H1 (cell line): ENCODE results near the gene ADGRB2. TPM values are rescaled to one million over a fixed set of nuclear protein-coding genes. Genes with fewer than 3 reads are reported as not detected.

ENCODE experiments used
- CTCF ChIA-PET: fragments of 300-600 bp; sonication (Branson Sonifier 250); formaldehyde crosslinking; loops from one replicate; lab custom pipeline; 2021; ENCODE audit not compliant: partially characterized antibody; lab: Charles Lee
- POLR2A ChIA-PET: fragments of 300-600 bp; sonication (Branson Sonifier 250); formaldehyde crosslinking; loops from one replicate; lab custom pipeline; 2021; ENCODE audit warnings: inconsistent platforms; ENCODE audit not compliant: partially characterized antibody; lab: Charles Lee
- DNase-seq, 2 experiments: peaks; one replicate each; pipeline versions ENCODE4 v3.0.0 to v3.0.0-alpha.2; 2010 to 2022; ENCODE audit warnings: low spot score in 2 of 2, low read depth in 1 of 2, mixed read lengths in 1 of 2
- FAIRE-seq: peaks from 2 replicates; lab custom pipeline; 2011; peaks lifted over from hg19 to GRCh38; lab: Jason Lieb, UNC
- H2AFZ ChIP-seq: 2 replicates; pipeline ENCODE4 v1.8.1; 2012; ENCODE audit warnings: low read length, inconsistent platforms
- H2AK5ac ChIP-seq: 2 replicates; pipeline ENCODE4 v1.6.1; 2013; ENCODE audit warnings: low read depth, low read length
- H2BK120ac ChIP-seq: replicated peaks from 2 replicates; pipeline ENCODE3; 2013; ENCODE audit warnings: low read depth, low read length, inconsistent platforms
- H2BK12ac ChIP-seq: 2 replicates; pipeline ENCODE4 v1.6.1; 2013; ENCODE audit warnings: low read depth, low read length
- H2BK15ac ChIP-seq: 2 replicates; pipeline ENCODE4 v1.6.1; 2013; ENCODE audit warnings: low read length
- H2BK20ac ChIP-seq: 2 replicates; pipeline ENCODE4 v1.6.1; 2013; ENCODE audit warnings: low read length
- H2BK5ac ChIP-seq: 2 replicates; pipeline ENCODE4 v1.6.1; 2013; ENCODE audit warnings: low read depth, low read length
- H3K14ac ChIP-seq: 2 replicates; pipeline ENCODE4 v1.6.1; 2013; ENCODE audit warnings: inconsistent platforms; ENCODE audit not compliant: insufficient read length
- H3K18ac ChIP-seq: 2 replicates; pipeline ENCODE4 v1.6.1; 2013; ENCODE audit warnings: low read length; ENCODE audit errors: extremely low read depth
- H3K23ac ChIP-seq: 2 replicates; pipeline ENCODE4 v1.6.1; 2013; ENCODE audit warnings: inconsistent platforms; ENCODE audit not compliant: insufficient read length
- H3K23me2 ChIP-seq: 2 replicates; pipeline ENCODE4 v1.6.1; 2013; ENCODE audit warnings: low read depth, low read length
- H3K27ac ChIP-seq: 2 replicates; pipeline ENCODE4 v1.6.1; 2011; ENCODE audit warnings: low read depth, low read length, inconsistent platforms
- H3K27me3 ChIP-seq, 4 experiments: replicated peaks in 1 of 4; 1 replicate in 1 of 4; 2 replicates in 3 of 4; pipeline versions ENCODE4 v1.6.1 to v1.8.1; 2011 to 2013; ENCODE audit warnings: low read length in 3 of 4, mild to moderate bottlenecking in 3 of 4, inconsistent platforms in 2 of 4, mixed read lengths in 2 of 4, moderate library complexity in 1 of 4; ENCODE audit not compliant: control insufficient read depth in 3 of 4, insufficient read depth in 3 of 4; ENCODE audit errors: extremely low read depth in 1 of 4
- H3K36me3 ChIP-seq, 4 experiments: 2 replicates each; pipeline versions ENCODE4 v1.6.1 to v1.8.1; 2011 to 2013; ENCODE audit warnings: mild to moderate bottlenecking in 4 of 4, low read length in 3 of 4, moderate library complexity in 2 of 4, control low read depth in 1 of 4, inconsistent platforms in 1 of 4; ENCODE audit not compliant: insufficient read depth in 4 of 4, control insufficient read depth in 2 of 4
- H3K4ac ChIP-seq: replicated peaks from 2 replicates; pipeline ENCODE3; 2013; ENCODE audit warnings: low read length, low read depth, mixed read lengths, inconsistent platforms; ENCODE audit not compliant: insufficient read length
- H3K4me1 ChIP-seq, 4 experiments: replicated peaks in 1 of 4; 1 replicate in 1 of 4; 2 replicates in 3 of 4; pipeline versions ENCODE4 v1.6.1 to v1.8.1; 2011 to 2013; ENCODE audit warnings: low read length in 3 of 4, inconsistent platforms in 2 of 4, mixed read lengths in 1 of 4; ENCODE audit not compliant: insufficient read depth in 4 of 4, control insufficient read depth in 3 of 4
- H3K4me2 ChIP-seq, 2 experiments: 2 replicates each; pipeline versions ENCODE4 v1.6.1 to v1.8.1; 2011 to 2013; ENCODE audit warnings: low read depth in 2 of 2, low read length in 2 of 2, control low read depth in 1 of 2, inconsistent platforms in 1 of 2, mild to moderate bottlenecking in 1 of 2; ENCODE audit not compliant: insufficient read depth in 1 of 2
- H3K4me3 ChIP-seq, 4 experiments: fragments of 200-600, 300-600 bp in 1 of 4; sonication (generic), shearing (Covaris generic), sonication (Bioruptor Twin) in 1 of 4; 2 replicates each; pipeline versions ENCODE4 v1.5.1 to v1.8.1; 2011 to 2016; ENCODE audit warnings: low read length in 4 of 4, low read depth in 3 of 4, control low read depth in 2 of 4, inconsistent platforms in 2 of 4, mild to moderate bottlenecking in 2 of 4, mixed read lengths in 1 of 4, moderate library complexity in 1 of 4; ENCODE audit not compliant: insufficient read depth in 2 of 4; ENCODE audit errors: extremely low read depth in 1 of 4
- H3K56ac ChIP-seq: replicated peaks from 2 replicates; pipeline ENCODE3; 2013; ENCODE audit warnings: low read depth, mild to moderate bottlenecking, mixed read lengths, low read length, inconsistent platforms; ENCODE audit not compliant: insufficient read length
- H3K79me1 ChIP-seq: 2 replicates; pipeline ENCODE4 v1.6.1; 2013; ENCODE audit warnings: low read depth, low read length, control low read depth
- H3K79me2 ChIP-seq, 2 experiments: 2 replicates each; pipeline versions ENCODE4 v1.6.1 to v1.8.1; 2012 to 2013; ENCODE audit warnings: low read length in 2 of 2, mild to moderate bottlenecking in 2 of 2, inconsistent platforms in 1 of 2; ENCODE audit not compliant: insufficient read depth in 2 of 2, control insufficient read depth in 1 of 2
- H3K9ac ChIP-seq, 4 experiments: replicated peaks in 1 of 4; 1 replicate in 1 of 4; 2 replicates in 3 of 4; pipeline versions ENCODE4 v1.6.1 to v1.8.1; 2011 to 2013; ENCODE audit warnings: low read depth in 3 of 4, low read length in 3 of 4, control low read depth in 2 of 4, mild to moderate bottlenecking in 2 of 4, moderate library complexity in 2 of 4, inconsistent platforms in 1 of 4; ENCODE audit errors: extremely low read depth in 1 of 4
- H3K9me3 ChIP-seq, 2 experiments: 2 replicates each; pipeline versions ENCODE4 v1.6.1 to v1.8.1; 2012 to 2013; ENCODE audit warnings: mild to moderate bottlenecking in 2 of 2, moderate library complexity in 2 of 2, control low read depth in 1 of 2, inconsistent platforms in 1 of 2, low read depth in 1 of 2, low read length in 1 of 2, mixed read lengths in 1 of 2; ENCODE audit not compliant: insufficient read depth in 2 of 2
- H4K20me1 ChIP-seq, 2 experiments: replicated peaks in 1 of 2; 2 replicates each; pipeline versions ENCODE3 to v1.8.1; 2011 to 2013; ENCODE audit warnings: inconsistent platforms in 2 of 2, low read length in 2 of 2, mild to moderate bottlenecking in 1 of 2; ENCODE audit not compliant: insufficient read depth in 2 of 2, control insufficient read depth in 1 of 2
- H4K5ac ChIP-seq: 2 replicates; pipeline ENCODE4 v1.6.1; 2013; ENCODE audit warnings: low read length, low read depth, mixed read lengths, inconsistent platforms; ENCODE audit not compliant: insufficient read length
- H4K8ac ChIP-seq: 2 replicates; pipeline ENCODE4 v1.8.0; 2013; ENCODE audit warnings: mild to moderate bottlenecking, moderate library complexity, low read length, inconsistent platforms; ENCODE audit not compliant: insufficient read depth; ENCODE audit errors: extremely low read depth
- H4K91ac ChIP-seq: replicated peaks from 2 replicates; pipeline ENCODE3; 2013; ENCODE audit warnings: low read length, mixed read lengths, inconsistent platforms; ENCODE audit not compliant: insufficient read length
- BRCA1 ChIP-seq: IDR thresholded peaks from 2 replicates; pipeline ENCODE4 v1.6.1; 2012; ENCODE audit warnings: low read depth, low read length, improper control_type of control experiment
- EP300 ChIP-seq, 2 experiments: IDR thresholded peaks; 1 replicate in 1 of 2; 2 replicates in 1 of 2; pipeline ENCODE4 v1.6.1; 2011 to 2012; ENCODE audit warnings: low read depth in 2 of 2, low read length in 2 of 2, mild to moderate bottlenecking in 2 of 2, borderline replicate concordance in 1 of 2, inconsistent platforms in 1 of 2, moderate library complexity in 1 of 2
- GTF2F1 ChIP-seq: IDR thresholded peaks from 2 replicates; pipeline ENCODE4 v1.6.1; 2012; ENCODE audit warnings: low read depth, low read length, improper control_type of control experiment, borderline replicate concordance
- HDAC6 ChIP-seq: IDR thresholded peaks from one replicate; pipeline ENCODE4 v1.7.1; 2012; ENCODE audit warnings: low read depth, mild to moderate bottlenecking, inconsistent platforms, low read length, moderate library complexity
- MAFK ChIP-seq: IDR thresholded peaks from 2 replicates; pipeline ENCODE4 v1.6.1; 2012; ENCODE audit warnings: low read depth, mild to moderate bottlenecking, improper control_type of control experiment, low read length
- POLR2A ChIP-seq, 2 experiments: IDR thresholded peaks; 1 replicate in 1 of 2; 2 replicates in 1 of 2; pipeline ENCODE4 v1.6.1; 2011; ENCODE audit warnings: low read depth in 2 of 2, low read length in 2 of 2, mild to moderate bottlenecking in 2 of 2; ENCODE audit errors: control extremely low read depth in 1 of 2
- POU5F1 ChIP-seq: IDR thresholded peaks from 2 replicates; pipeline ENCODE4 v1.6.1; 2011; ENCODE audit warnings: low read depth, mild to moderate bottlenecking, low read length, moderate library complexity
- RNF2 ChIP-seq: fragments of 200-900, 300-1000 bp; sonication (generic); IDR thresholded peaks from 2 replicates; pipeline ENCODE4 v1.7.1; 2016; ENCODE audit warnings: borderline replicate concordance, low read depth, mild to moderate bottlenecking, antibody characterized with exemption, low read length; ENCODE audit not compliant: poor library complexity, severe bottlenecking; ENCODE audit errors: missing control alignments
- SIRT6 ChIP-seq: IDR thresholded peaks from one replicate; pipeline ENCODE4 v1.7.1; 2012; ENCODE audit warnings: low read length, inconsistent platforms
- SIX5 ChIP-seq: IDR thresholded peaks from 2 replicates; pipeline ENCODE4 v1.6.1; 2011; ENCODE audit warnings: mild to moderate bottlenecking, low read depth, low read length
- SP2 ChIP-seq: IDR thresholded peaks from 2 replicates; pipeline ENCODE4 v1.6.1; 2012; ENCODE audit warnings: mild to moderate bottlenecking, low read length, inconsistent platforms
- SP4 ChIP-seq: IDR thresholded peaks from 2 replicates; pipeline ENCODE4 v1.6.1; 2012; ENCODE audit warnings: low read length, inconsistent platforms
- TAF1 ChIP-seq: IDR thresholded peaks from 2 replicates; pipeline ENCODE4 v1.6.1; 2011; ENCODE audit warnings: mild to moderate bottlenecking, low read depth, low read length
- TCF12 ChIP-seq: IDR thresholded peaks from 2 replicates; pipeline ENCODE4 v1.6.1; 2011; ENCODE audit warnings: low read depth, mild to moderate bottlenecking, low read length
- WGBS, 2 experiments: shearing (Covaris generic) in 1 of 2; methylation state at CpG; one replicate each; pipeline versions ENCODE4 v1.1.6 to v1.1.7; 2013 to 2015; ENCODE audit warnings: low lambda C conversion rate in 2 of 2, mixed read lengths in 2 of 2, inconsistent platforms in 1 of 2, low coverage in 1 of 2, missing lambda C conversion rate in 1 of 2; ENCODE audit not compliant: insufficient replicate concordance in 2 of 2, insufficient coverage in 1 of 2, insufficient read length in 1 of 2; ENCODE audit errors: extremely low coverage in 1 of 2, missing lambda C conversion rate in 1 of 2; 5-methylcytosine and 5-hydroxymethylcytosine counted together
- polyA plus RNA-seq, 7 experiments: library from polyadenylated mRNA; depleted of rRNA in 3 of 7; stranded (reverse) in 5 of 7; unstranded in 2 of 7; fragments of >200 nt in 5 of 7; fragments of 200-250 nt in 2 of 7; gene quantifications; 1 replicate in 5 of 7; 2 replicates in 1 of 7; 4 replicates in 1 of 7; pipeline versions ENCODE4 v1.2.1 to v1.2.3, GENCODE V29; 2011 to 2013; ENCODE audit warnings: missing spikeins in 2 of 7, mixed read lengths in 2 of 7
- total RNA-seq: library from RNA; stranded (reverse); fragmentation: NEBNext Ultra II Directional; extraction: Animal tissue kit (Norgen Biotek cat#: 25700); gene quantifications from 2 replicates; pipeline ENCODE4 v1.2.1, GENCODE V29; 2021
- TF ChIP-seq, protein P1 (sequence below): IDR thresholded peaks from 2 replicates; pipeline ENCODE4 v1.6.1; 2012; ENCODE audit warnings: inconsistent platforms

Gene ADGRB2
- total and polyA plus RNA-seq, 2 of the 8 experiments (the other 6 are each of a cell fraction or from before 2014, with no cell fraction given) = 15.6 to 26.2 TPM

- Histone ChIP-seq H2AFZ (no peak overlapping the region), H3K27me3 (no peaks in the 10 kb centered on the region), H2AK5ac (no peak overlapping the region), H4K20me1 (no peaks in the 10 kb centered on the region), H2BK20ac (no peak overlapping the region), H3K23me2 (no peaks in the 10 kb centered on the region), H3K56ac (no peak overlapping the region), H3K14ac (no peak overlapping the region), H4K5ac (no peak overlapping the region), H3K79me1 (no peaks in the 10 kb centered on the region), H3K9ac (no peak overlapping the region), H3K27ac (no peak overlapping the region), H2BK120ac (no peak overlapping the region), H3K23ac (no peak overlapping the region), H4K91ac (no peak overlapping the region), H3K4ac (no peak overlapping the region), H3K18ac (no peak overlapping the region), H3K4me3 (no peak overlapping the region), H3K79me2 (no peaks in the 10 kb centered on the region), H4K8ac (no peak overlapping the region), H3K9me3 (no peaks in the 10 kb centered on the region), H2BK15ac (no peak overlapping the region), H2BK5ac (no peak overlapping the region), H2BK12ac (no peak overlapping the region), H3K4me2 (no peak overlapping the region), H3K36me3 (no peaks in the 10 kb centered on the region), H3K4me1 (0 out of 7 replicates have a peak, but pooled peaks cover 0 to 2% (median 0%) of the 10 kb centered on the region in 4 experiments)
- CTCF ChIA-PET = interaction anchor here (0.6 to 2.5 kb wide), 4 partner anchors 11 to 64 kb away, joined by 3 to 9 read pairs (median 5); no protein-coding TSS in a partner anchor
- DNase-seq (no peak), FAIRE-seq (no peak)
- WGBS, 2 experiments = 78% methylated on average over 4 of the region's 4 CpGs; no CpG with 5 or more reads in 1 of the 2 experiments
- POLR2A ChIA-PET = no interaction called here
- TF ChIP-seq SIX5 (no peak), SP4 (no peak), TCF12 (no peak), GTF2F1 (no peak), RNF2 (no peak), TAF1 (no peak), BRCA1 (no peak), HDAC6 (no peak), SP2 (no peak), MAFK (no peak), EP300 (IDR thresholded peaks at IDR 0.05; ENCODE audit: borderline replicate concordance in 1 of 2, low read depth in 2 of 2, low read length in 2 of 2) (no peak), SIRT6 (no peak), POU5F1 (no peak), POLR2A (IDR thresholded peaks at IDR 0.05; ENCODE audit: control extremely low read depth in 1 of 2, low read depth in 2 of 2, low read length in 2 of 2) (no peak)
- TF ChIP-seq, protein P1, sequence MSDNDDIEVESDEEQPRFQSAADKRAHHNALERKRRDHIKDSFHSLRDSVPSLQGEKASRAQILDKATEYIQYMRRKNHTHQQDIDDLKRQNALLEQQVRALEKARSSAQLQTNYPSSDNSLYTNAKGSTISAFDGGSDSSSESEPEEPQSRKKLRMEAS = no peak
Measured at GRCh38 chr1:31809698-31810097, 45.6 kb upstream of the ADGRB2 start.
